Measurements from ENCODE around the gene FKBP4. TPM values are rescaled to one million over a fixed set of nuclear protein-coding genes. Genes with fewer than 3 reads are reported as not detected.
"Not testable (repeated sequence)": the region's sequence is repeated elsewhere in the genome, so short reads cannot be mapped to it uniquely, and the experiment has no call there.

The FKBP4 gene
- total RNA-seq, 1 experiment from 2014 or later = 226 TPM

DNA sequence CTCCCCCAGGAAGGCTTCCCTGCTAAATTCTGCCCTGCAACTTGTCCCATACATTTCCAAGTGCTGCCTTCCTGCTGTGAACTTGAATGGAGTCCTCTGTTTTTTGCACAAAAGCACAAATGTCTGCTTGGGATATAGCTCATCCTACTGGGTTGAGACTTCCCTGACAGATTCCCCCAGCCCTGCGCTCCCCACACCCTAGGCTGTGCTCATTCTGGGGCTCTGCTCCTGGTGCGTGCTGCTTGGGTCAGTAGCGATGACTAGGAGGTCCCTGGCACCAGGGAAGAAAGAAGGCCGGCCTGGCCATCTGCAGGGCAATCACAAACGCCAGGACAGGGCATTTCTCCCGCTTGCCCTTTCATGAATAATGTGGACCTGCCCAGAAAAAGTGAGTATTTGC, 29.2 kb upstream of the FKBP4 start:
- no peaks in the 10 kb centered on the region for H3K9me3 ChIP-seq (ENCODE audit: insufficient read depth, low read depth)
- H3K27me3 ChIP-seq (ENCODE audit: insufficient read depth, low read depth) = peaks cover 74% of the 10 kb centered on the region
- POLR2A ChIA-PET (ENCODE audit: unreplicated experiment) = no interaction called here
- no peak overlapping the region for H2AFZ ChIP-seq
- H3K9me2 ChIP-seq (ENCODE audit: insufficient read depth) = no peaks in the 10 kb centered on the region
- H3K4me2 ChIP-seq = no peak overlapping the region
- DNase-seq = no peak
- TF ChIP-seq EZH2 (IDR thresholded peaks at IDR 0.05; ENCODE audit: low read depth) = no peak
- TF ChIP-seq, protein P1, sequence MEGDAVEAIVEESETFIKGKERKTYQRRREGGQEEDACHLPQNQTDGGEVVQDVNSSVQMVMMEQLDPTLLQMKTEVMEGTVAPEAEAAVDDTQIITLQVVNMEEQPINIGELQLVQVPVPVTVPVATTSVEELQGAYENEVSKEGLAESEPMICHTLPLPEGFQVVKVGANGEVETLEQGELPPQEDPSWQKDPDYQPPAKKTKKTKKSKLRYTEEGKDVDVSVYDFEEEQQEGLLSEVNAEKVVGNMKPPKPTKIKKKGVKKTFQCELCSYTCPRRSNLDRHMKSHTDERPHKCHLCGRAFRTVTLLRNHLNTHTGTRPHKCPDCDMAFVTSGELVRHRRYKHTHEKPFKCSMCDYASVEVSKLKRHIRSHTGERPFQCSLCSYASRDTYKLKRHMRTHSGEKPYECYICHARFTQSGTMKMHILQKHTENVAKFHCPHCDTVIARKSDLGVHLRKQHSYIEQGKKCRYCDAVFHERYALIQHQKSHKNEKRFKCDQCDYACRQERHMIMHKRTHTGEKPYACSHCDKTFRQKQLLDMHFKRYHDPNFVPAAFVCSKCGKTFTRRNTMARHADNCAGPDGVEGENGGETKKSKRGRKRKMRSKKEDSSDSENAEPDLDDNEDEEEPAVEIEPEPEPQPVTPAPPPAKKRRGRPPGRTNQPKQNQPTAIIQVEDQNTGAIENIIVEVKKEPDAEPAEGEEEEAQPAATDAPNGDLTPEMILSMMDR (conservative IDR thresholded peaks at IDR 0.05) = no peak
- H3K36me3 ChIP-seq (ENCODE audit: low read depth) = no peaks in the 10 kb centered on the region
- no peaks in the 10 kb centered on the region for H4K20me1 ChIP-seq (ENCODE audit: insufficient read depth)
- intact Hi-C loops (cut with micrococcal nuclease; ENCODE audit: unreplicated experiment) = no loop called here
- H3K79me2 ChIP-seq (ENCODE audit: low read depth) = no peaks in the 10 kb centered on the region
- no TSS peak for BruUV-seq (replicated peaks)
- H3K4me1 ChIP-seq (replicated peaks; ENCODE audit: insufficient read depth) = peaks cover 11% of the 10 kb centered on the region
- CTCF ChIA-PET = no interaction called here
- no peak overlapping the region for H3K27ac ChIP-seq
- H3K4me3 ChIP-seq = no peak overlapping the region
- no peaks in the 10 kb centered on the region for H3F3A ChIP-seq (ENCODE audit: insufficient read depth, low read depth)

DNA sequence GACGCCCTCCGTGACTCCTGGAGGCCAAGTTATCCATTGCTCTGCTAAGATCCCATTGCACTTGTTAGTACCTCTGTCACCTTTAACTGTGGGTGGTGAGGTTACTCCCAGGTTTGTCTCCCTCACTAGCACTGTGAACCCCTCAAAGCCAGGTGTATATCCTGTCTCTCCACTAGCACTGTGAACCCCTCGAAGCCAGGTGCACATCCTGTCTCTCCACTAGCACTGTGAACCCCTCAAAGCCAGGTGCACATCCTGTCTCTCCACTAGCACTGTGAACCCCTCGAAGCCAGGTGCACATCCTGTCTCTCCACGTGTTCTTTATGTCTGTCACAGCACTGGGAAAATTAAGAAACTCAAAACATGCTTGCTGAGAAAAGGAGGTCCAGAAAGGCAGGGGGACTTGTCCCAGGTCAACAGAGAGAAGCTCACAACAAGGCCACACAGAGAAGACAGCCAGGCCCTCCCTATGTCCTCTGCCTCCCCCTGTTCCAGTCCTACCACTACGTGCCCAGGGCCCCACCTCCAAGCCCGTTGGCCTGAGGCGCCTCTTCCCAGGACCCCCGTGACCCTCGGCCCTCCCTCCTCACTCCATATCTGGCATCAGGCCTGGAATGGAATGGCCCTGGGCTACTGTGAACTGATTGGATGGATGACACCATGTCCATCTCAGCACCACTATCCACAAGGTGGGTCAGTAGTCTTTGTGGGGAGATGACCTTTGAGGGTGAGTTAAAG, 26.4 kb upstream of the FKBP4 start:
- Histone ChIP-seq H4K20me1 (ENCODE audit: insufficient read depth) (no peaks in the 10 kb centered on the region), H3K4me2 (no peak overlapping the region), H3K79me2 (ENCODE audit: low read depth) (no peaks in the 10 kb centered on the region), H3K27me3 (ENCODE audit: insufficient read depth, low read depth) (peaks cover 67% of the 10 kb centered on the region), H3K27ac (no peak overlapping the region), H3K9me3 (ENCODE audit: insufficient read depth, low read depth) (no peaks in the 10 kb centered on the region), H3K4me3 (no peak overlapping the region), H2AFZ (no peak overlapping the region), H3K9me2 (ENCODE audit: insufficient read depth) (no peaks in the 10 kb centered on the region), H3K36me3 (ENCODE audit: low read depth) (no peaks in the 10 kb centered on the region), H3F3A (ENCODE audit: insufficient read depth, low read depth) (no peaks in the 10 kb centered on the region), H3K4me1 (replicated peaks; ENCODE audit: insufficient read depth) (peaks cover 11% of the 10 kb centered on the region)
- DNase-seq = no peak
- intact Hi-C loops (cut with micrococcal nuclease; ENCODE audit: unreplicated experiment) = no loop called here
- ChIA-PET CTCF (no interaction called here), POLR2A (ENCODE audit: unreplicated experiment) (no interaction called here)
- BruUV-seq (replicated peaks) = no TSS peak
- no peak for TF ChIP-seq EZH2 (IDR thresholded peaks at IDR 0.05; ENCODE audit: low read depth)
- TF ChIP-seq, protein P1 (conservative IDR thresholded peaks at IDR 0.05) = no peak

- BruUV-seq (replicated peaks) = no TSS peak
- Histone ChIP-seq H2AFZ (no peak overlapping the region), H3K27me3 (ENCODE audit: insufficient read depth, low read depth) (peaks cover 67% of the 10 kb centered on the region), H3K9me3 (ENCODE audit: insufficient read depth, low read depth) (no peaks in the 10 kb centered on the region), H3K4me3 (no peak overlapping the region), H4K20me1 (ENCODE audit: insufficient read depth) (no peaks in the 10 kb centered on the region), H3K9me2 (ENCODE audit: insufficient read depth) (no peaks in the 10 kb centered on the region), H3K79me2 (ENCODE audit: low read depth) (no peaks in the 10 kb centered on the region), H3K4me1 (replicated peaks; ENCODE audit: insufficient read depth) (peaks cover 11% of the 10 kb centered on the region), H3F3A (ENCODE audit: insufficient read depth, low read depth) (no peaks in the 10 kb centered on the region), H3K4me2 (peak overlapping the region; percentile 59), H3K27ac (no peak overlapping the region), H3K36me3 (ENCODE audit: low read depth) (no peaks in the 10 kb centered on the region)
- peak in 1 of 2 experiments; percentile 55 for DNase-seq
- CTCF ChIA-PET = no interaction called here
- intact Hi-C loops (cut with micrococcal nuclease; ENCODE audit: unreplicated experiment) = no loop called here
- TF ChIP-seq, protein P1 (conservative IDR thresholded peaks at IDR 0.05) = no peak
- TF ChIP-seq EZH2 (IDR thresholded peaks at IDR 0.05; ENCODE audit: low read depth) = no peak
- POLR2A ChIA-PET (ENCODE audit: unreplicated experiment) = interaction anchor here (0.6 kb wide), 1 partner anchor 8 kb away, joined by 4 read pairs; no protein-coding TSS in a partner anchor
These were observed 24.8 kb upstream of the FKBP4 start for GRCh38 chr12:2769866-2770533.

GRCh38 chr12:2770544-2770943, 24.2 kb upstream of the FKBP4 start:
- DNase-seq; CTCF ChIA-PET; BruUV-seq (replicated peaks): not testable (repeated sequence)

More at GRCh38 chr12:2770544-2770943, 24.2 kb upstream of the FKBP4 start:
- H4K20me1 ChIP-seq (ENCODE audit: insufficient read depth); H3K36me3 ChIP-seq (ENCODE audit: low read depth); H3K9me2 ChIP-seq (ENCODE audit: insufficient read depth); intact Hi-C loops (cut with micrococcal nuclease; ENCODE audit: unreplicated experiment); H3K27ac ChIP-seq; H3F3A ChIP-seq (ENCODE audit: insufficient read depth, low read depth); H3K9me3 ChIP-seq (ENCODE audit: insufficient read depth, low read depth); H3K4me3 ChIP-seq; H2AFZ ChIP-seq; POLR2A ChIA-PET (ENCODE audit: unreplicated experiment); H3K79me2 ChIP-seq (ENCODE audit: low read depth); H3K4me2 ChIP-seq: not testable (repeated sequence)
- H3K27me3 ChIP-seq (ENCODE audit: insufficient read depth, low read depth) = peaks cover 67% of the 10 kb centered on the region
- H3K4me1 ChIP-seq (replicated peaks; ENCODE audit: insufficient read depth) = peaks cover 11% of the 10 kb centered on the region

Data from PC-9 (cell line).